ENCODE data around the gene RNLS. TPM values are rescaled to one million over a fixed set of nuclear protein-coding genes. Genes with fewer than 3 reads are reported as not detected.

RNLS gene
- total RNA-seq, 4 donors from 2014 or later: 10.6 to 38.7 (median 28.2) TPM

- Histone ChIP-seq H3K4me3 (replicated peaks in 1 of 3) (no peak overlapping the region), H3K9me3 (no peaks in the 10 kb centered on the region), H3K27me3 (no peaks in the 10 kb centered on the region), H3K36me3 (no peaks in the 10 kb centered on the region), H3K27ac (no peak overlapping the region), H3K4me1 (peaks cover 0 to 6% of the 10 kb centered on the region in 2 donors)
- intact Hi-C loops (cut with DNase I): no loop called here
- DNase-seq: no peak
- WGBS, 2 donors: 77 to 88% methylated on average over 3 of the region's 3 CpGs
- TF ChIP-seq POLR2A (IDR thresholded peaks at IDR 0.05): no peak
- no peak for TF ChIP-seq CTCF (IDR thresholded peaks at IDR 0.05)
These were observed 125.5 kb downstream of the RNLS start for GRCh38 chr10:88457660-88458059.

- Histone ChIP-seq H3K27ac (no peak overlapping the region), H3K36me3 (no peaks in the 10 kb centered on the region), H3K4me3 (replicated peaks in 1 of 3) (no peak overlapping the region), H3K4me1 (peaks cover 0 to 6% of the 10 kb centered on the region in 2 donors), H3K27me3 (no peaks in the 10 kb centered on the region), H3K9me3 (no peaks in the 10 kb centered on the region)
- no peak for DNase-seq
- 81 to 92% methylated on average over 3 of the region's 3 CpGs for WGBS, 2 donors
- intact Hi-C loops (cut with DNase I): no loop called here
- no peak for TF ChIP-seq CTCF (IDR thresholded peaks at IDR 0.05)
- no peak for TF ChIP-seq POLR2A (IDR thresholded peaks at IDR 0.05)
These were observed 126.4 kb downstream of the RNLS start for GRCh38 chr10:88456730-88457129.

GRCh38 chr10:88455831-88456230 is 127.3 kb downstream of the RNLS start:
- H3K27ac ChIP-seq: no peak overlapping the region
- H3K4me1 ChIP-seq: peaks cover 0 to 6% of the 10 kb centered on the region in 2 donors
- intact Hi-C loops (cut with DNase I): no loop called here
- WGBS, 2 donors: 79 to 85% methylated on average over 2 of the region's 2 CpGs
- H3K27me3 ChIP-seq: no peaks in the 10 kb centered on the region
- no peak overlapping the region for H3K4me3 ChIP-seq (replicated peaks in 1 of 3)
- TF ChIP-seq CTCF (IDR thresholded peaks at IDR 0.05) (no peak), POLR2A (IDR thresholded peaks at IDR 0.05) (no peak)
- no peaks in the 10 kb centered on the region for H3K36me3 ChIP-seq
- DNase-seq: no peak
- no peaks in the 10 kb centered on the region for H3K9me3 ChIP-seq

GRCh38 chr10:88450201-88450600 is 132.9 kb downstream of the RNLS start:
- no peak overlapping the region for H3K27ac ChIP-seq
- no peaks in the 10 kb centered on the region for H3K36me3 ChIP-seq
- intact Hi-C loops (cut with DNase I): no loop called here
- 50 to 55% methylated on average over 1 of the region's 1 CpG for WGBS, 2 donors
- TF ChIP-seq POLR2A (IDR thresholded peaks at IDR 0.05) (no peak), CTCF (IDR thresholded peaks at IDR 0.05) (no peak)
- DNase-seq: no peak
- peaks cover 7 to 11% of the 10 kb centered on the region in 2 donors for H3K4me1 ChIP-seq
- no peaks in the 10 kb centered on the region for H3K27me3 ChIP-seq
- no peaks in the 10 kb centered on the region for H3K9me3 ChIP-seq
- H3K4me3 ChIP-seq (replicated peaks in 1 of 3): no peak overlapping the region

- Histone ChIP-seq H3K9me3 (no peaks in the 10 kb centered on the region), H3K36me3 (no peaks in the 10 kb centered on the region), H3K4me1 (no peaks in the 10 kb centered on the region), H3K4me3 (replicated peaks in 1 of 3) (no peak overlapping the region), H3K27ac (no peak overlapping the region), H3K27me3 (no peaks in the 10 kb centered on the region)
- 60 to 63% methylated on average over 4 of the region's 4 CpGs for WGBS, 2 donors
- no peak for TF ChIP-seq CTCF (IDR thresholded peaks at IDR 0.05)
- no peak for TF ChIP-seq POLR2A (IDR thresholded peaks at IDR 0.05)
- intact Hi-C loops (cut with DNase I): no loop called here
- no peak for DNase-seq
These were observed 140.4 kb downstream of the RNLS start for GRCh38 chr10:88442716-88443115.

Data from thyroid gland (tissue), 4 donors.